Superior temporal gyrus (tissue), 1 donor: ENCODE data around the gene PPP1R10.

Source experiments
- DNase-seq: peaks from one replicate; pipeline ENCODE4 v3.0.0-alpha.2; 2016; ENCODE audit errors: extremely low spot score

PPP1R10 gene

DNA sequence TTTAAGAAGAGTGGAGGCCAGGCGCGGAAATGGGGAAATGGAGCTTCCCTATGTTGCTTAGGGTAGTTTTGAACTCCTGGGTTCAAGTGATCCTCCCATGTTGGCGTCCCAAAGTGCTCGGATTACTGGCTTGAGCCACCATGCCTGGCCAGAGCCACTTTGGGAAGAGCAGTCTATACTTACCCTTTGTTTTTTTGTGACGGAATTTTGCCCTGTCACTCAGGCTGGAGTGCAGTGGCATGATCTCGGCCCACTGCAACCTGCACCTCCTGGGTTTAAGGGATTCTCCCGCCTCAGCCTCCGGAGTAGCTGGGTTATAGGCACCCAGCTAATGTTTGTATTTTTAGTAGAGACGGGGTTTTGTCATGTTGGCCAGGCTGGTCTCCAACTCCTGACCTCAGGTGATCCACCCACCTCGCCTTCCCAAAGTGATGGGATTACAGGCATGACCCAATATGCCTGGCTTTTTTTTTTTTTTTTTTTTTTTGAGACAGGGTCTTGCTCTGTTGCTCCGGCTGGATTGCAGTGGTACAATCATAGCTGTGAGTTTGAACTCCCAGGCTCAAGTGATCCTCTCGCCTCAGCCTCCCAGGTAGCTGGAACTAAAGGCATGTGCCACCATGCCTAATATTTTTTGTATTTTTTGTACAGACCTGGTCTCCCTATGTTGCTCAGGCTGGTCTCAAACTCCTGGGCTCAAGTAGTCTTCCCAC lies 18.0 kb downstream of the PPP1R10 start:
- DNase-seq: no peak

DNA sequence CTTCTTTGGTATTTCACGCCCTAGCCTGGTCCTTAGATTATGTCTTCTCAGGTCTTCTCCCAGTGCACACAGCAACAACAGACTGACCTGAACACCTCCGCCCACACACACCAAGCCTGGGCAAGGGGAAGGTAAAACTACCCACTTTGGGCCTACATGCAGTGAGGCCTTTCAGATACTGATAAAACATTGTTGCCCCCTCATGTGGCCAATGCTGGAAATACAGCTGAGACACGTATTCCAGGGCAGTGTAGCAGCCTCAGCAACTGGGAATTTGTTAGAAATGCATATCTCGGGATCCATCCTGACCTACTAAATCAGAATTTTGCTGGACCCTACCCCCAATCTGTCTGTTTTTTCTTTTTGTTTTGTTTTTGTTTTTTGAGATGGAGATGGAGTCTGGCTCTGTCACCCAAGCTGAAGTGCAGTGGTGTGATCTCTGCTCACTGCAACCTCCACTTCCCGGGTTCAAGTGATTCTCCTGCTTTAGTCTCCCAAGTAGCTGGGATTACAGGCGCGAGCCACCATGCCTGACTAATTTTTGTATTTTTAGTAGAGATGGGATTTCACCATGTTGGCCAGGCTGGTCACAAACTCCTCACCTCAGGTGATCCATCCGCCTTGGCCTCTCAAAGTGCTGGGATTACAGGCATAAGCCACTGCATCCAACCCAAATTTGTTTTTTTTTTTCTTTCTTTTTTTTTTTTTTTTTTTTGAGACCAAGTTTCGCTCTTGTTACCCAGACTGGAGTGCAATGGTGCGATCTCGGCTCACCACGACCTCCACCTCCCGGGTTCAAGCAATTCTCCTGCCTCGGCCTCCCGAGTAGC lies 19.5 kb downstream of the PPP1R10 start:
- peak; percentile 86 for DNase-seq

DNA sequence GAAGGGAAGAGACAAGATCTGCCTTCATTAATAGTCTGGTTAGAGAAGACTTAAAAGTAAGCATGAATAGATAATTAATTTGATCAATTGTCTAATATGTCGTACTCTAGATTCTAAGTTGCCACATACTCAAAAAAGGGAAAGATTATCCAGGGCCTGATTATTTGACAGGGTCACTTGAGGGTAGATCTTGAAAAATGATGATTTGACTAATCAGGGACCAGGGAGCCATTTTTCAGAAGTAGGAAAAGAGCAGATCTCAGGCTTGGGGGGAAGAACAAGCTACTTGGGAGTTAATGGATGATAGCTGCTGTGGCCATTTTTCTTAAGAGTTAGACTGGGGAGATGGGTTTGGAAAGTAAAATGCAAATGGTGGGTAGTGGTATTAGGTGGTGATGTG lies 24.8 kb downstream of the PPP1R10 start:
- no peak for DNase-seq

DNA sequence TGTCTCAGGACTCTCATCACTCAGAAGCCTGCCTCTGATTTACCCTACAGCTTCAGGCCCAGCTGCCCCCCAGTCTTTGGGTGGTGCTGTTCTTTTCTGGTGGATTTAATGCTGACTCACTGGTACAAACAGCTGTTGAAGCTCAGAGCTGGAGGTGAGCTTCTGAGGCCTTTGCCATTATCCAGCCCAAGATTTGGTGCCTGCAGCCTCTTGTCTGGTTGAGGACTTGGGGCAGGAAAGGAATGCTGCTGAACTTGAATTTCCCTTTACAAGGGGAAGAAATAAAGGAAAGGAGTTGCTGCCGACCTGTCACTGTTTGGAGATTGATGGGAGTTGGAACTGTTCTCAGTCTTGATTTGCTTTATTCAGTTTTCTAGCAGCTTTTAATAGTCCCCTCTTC lies 26.0 kb downstream of the PPP1R10 start:
- DNase-seq: no peak

DNA sequence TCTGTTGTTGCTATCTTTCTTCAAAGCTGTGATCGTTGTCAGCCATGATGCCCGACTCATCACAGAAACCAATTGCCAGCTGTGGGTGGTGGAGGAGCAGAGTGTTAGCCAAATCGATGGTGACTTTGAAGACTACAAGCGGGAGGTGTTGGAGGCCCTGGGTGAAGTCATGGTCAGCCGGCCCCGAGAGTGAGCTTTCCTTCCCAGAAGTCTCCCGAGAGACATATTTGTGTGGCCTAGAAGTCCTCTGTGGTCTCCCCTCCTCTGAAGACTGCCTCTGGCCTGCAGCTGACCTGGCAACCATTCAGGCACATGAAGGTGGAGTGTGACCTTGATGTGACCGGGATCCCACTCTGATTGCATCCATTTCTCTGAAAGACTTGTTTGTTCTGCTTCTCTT lies 26.5 kb downstream of the PPP1R10 start:
- no peak for DNase-seq

DNA sequence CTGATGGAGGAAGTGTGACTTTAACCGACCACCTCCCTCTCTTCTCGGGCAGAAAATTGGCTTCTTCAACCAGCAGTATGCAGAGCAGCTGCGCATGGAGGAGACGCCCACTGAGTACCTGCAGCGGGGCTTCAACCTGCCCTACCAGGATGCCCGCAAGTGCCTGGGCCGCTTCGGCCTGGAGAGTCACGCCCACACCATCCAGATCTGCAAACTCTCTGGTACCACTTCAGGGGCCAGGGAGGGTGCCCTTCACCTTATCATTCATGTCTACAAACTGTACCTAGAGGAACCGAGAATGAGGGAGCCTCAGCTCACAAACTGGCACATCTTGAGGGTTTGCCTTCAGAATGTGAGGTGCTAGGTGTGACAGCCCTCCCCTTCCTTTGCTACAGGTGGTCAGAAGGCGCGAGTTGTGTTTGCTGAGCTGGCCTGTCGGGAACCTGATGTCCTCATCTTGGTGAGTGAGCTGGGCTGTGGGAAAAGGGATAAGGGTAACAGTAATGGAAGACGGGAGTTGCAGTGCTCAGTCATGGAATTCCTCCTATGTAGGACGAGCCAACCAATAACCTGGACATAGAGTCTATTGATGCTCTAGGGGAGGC lies 27.2 kb downstream of the PPP1R10 start:
- DNase-seq: no peak

DNA sequence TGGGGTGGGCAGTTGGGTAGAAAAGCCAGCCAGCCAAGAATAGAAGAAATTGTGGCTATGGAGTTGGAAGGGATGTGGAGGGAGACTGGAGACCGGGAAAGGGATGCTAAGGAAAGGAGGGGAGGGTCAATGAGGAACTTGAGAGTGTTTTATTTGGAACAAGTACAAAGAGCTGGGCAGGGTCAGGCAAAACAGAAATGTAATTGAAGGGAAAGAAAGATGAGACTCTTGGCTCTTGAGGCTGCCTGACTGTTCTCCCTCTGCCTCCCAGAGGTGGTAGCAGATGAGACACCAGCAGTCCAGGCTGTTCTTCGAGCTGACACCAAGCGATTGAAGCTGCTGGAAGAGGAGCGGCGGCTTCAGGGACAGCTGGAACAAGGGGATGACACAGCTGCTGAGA lies 33.1 kb downstream of the PPP1R10 start:
- DNase-seq: no peak

DNA sequence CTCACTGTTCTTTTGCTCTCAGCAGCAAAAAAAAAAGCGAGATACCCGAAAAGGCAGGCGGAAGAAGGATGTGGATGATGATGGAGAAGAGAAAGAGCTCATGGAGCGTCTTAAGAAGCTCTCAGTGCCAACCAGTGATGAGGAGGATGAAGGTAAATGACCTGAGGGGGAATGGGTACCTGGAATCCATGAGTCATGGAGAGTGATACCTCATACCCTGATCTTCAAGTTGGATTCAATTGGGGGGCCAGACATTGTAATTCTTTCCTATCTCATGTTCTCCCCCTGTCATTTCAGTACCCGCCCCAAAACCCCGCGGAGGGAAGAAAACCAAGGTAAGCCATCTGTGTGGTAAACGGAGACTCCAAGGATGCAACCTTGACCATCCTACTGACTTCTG lies 39.0 kb downstream of the PPP1R10 start:
- no peak for DNase-seq

DNA sequence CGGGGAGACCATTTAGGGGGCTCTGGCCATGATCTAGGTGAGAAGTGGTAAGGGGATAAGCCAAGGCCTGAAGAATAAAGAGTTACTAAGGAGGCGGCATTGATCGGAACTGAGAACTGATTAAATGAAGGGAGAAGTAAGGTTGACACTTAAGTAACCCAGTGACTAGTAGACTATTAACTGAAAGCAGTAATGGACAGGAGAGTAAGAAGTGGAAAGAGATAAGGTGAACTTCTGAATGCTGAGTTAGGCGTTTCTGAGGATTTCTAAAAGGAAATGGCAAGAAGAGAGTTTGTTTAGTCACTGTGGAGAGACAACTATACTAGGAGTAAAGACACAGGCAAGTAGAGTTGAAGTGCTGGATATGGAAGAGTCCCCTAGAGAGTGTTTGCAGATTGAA lies 43.9 kb downstream of the PPP1R10 start:
- DNase-seq: no peak

DNA sequence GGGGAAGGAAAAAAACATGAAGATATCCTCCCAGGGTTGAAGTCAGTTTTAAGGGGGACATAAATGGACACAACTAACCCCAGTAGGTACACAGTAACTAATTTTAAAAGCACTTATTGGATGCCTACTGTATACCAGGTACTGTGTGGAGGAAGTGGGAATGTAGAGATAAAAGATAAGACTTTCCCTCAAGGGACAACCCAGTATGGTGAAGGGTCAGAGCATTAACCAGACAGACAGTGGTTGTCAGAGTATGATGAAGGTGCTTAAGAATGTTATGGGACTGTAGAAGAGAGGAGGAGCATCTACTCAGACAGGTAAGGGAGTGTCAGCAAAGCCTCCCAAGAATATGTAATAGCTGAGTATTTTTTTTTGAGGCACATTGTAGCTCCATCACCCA lies 44.9 kb downstream of the PPP1R10 start:
- DNase-seq: no peak

DNA sequence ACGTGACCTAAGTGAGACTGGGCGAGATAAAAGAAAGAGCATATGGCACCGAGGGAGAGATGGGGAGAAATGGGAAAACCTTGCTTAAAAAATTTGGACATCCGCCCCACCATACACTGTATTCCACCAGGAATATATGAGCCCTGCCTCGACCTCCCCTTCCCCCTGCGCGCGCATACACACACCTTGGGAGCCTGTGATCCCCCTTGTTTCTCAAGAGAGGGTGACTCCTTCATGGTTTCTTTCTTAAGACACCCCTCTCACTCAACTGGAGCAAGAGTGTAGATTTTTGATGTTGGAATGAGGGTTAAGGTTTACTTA lies 45.3 kb downstream of the PPP1R10 start:
- no peak for DNase-seq

DNA sequence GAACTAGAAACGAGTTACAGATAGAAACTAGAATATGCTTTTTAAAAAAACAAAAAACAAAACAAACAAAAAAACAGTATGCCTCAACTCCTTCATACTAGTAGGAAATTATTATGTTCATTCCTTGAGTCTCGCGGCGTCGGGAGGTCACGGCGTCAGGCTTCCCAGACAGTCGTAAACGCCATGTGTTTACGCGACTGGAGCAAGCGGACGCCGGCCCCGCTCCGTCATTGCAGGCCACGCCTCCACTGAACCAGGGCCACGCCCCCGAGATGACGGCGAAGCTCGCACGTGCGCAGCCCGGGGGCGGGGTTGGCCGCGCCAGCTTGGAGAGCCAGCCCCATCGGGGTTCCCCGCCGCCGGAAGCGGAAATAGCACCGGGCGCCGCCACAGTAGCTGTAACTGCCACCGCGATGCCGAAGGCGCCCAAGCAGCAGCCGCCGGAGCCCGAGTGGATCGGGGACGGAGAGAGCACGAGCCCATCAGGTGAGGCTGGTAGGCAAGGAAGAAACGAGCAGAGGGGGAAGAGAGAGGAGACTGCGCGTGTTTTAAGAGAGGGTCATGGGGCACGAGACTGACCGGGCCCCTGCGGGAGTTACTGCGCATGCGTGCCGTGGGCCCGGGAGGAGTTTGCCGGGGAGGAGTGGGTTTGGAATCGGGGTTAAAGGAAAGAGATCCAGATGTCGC lies 45.8 kb downstream of the PPP1R10 start, which contains the start of gene ABCF1:
ABCF1 (plus strand) TSS at position 368 of the 687 bp plus-strand sequence; CDS start at position 414, 46 bp downstream.
- DNase-seq: peak; percentile 97

DNA sequence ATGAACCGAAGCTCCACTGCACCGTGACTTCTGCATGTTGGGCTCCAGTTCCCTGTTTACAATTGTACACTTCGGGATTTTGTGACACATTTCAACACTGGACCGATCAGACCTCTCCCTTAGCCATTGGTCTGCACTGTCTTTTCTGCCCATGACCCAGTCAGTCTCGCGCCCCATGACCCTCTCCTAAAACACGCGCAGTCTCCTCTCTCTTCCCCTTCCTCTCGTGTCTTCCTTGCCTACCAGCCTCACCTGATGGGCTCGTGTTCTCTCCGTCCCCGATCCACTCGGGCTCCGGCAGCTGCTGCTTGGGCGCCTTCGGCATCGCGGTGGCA lies 46.3 kb downstream of the PPP1R10 start:
- no peak for DNase-seq

DNA sequence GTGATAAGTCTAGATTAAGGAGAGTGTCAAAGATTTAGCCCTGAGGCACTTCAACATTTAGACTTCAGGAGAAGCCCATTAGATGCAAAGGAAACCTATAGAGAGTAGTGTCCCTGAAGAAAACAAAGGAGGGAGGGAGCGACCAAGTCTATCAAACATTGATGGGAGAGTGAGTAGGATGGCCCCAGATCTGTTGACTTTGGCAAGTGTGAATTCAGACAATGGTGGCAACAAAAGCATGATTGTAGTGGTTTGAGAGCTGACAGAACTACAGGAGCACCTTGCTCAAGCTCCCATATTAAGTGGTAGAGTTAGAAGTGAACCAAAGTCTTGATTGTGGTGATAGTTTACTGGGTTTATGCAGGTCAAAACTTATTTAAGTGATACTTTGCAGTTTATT lies 46.8 kb downstream of the PPP1R10 start:
- DNase-seq: peak; percentile 11

DNA sequence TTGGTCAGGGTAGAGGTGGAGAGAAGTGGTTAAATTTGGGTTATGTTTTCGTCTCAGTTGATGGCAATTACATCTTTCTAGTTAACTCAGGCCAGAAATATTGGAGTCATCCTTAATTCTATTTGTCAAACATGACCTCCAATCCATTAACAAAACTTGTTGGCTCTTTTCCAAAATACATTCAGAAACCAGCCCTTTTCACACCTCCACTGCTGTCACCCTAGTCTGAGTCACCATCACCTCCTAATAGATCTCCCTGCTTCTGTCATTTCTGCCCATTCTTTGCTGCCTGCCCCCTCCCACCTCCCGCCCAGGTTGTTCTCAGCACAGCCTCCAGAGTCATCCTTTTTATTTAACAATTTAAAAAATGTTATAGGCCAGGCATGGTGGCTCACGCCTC lies 48.8 kb downstream of the PPP1R10 start:
- DNase-seq: no peak

DNA sequence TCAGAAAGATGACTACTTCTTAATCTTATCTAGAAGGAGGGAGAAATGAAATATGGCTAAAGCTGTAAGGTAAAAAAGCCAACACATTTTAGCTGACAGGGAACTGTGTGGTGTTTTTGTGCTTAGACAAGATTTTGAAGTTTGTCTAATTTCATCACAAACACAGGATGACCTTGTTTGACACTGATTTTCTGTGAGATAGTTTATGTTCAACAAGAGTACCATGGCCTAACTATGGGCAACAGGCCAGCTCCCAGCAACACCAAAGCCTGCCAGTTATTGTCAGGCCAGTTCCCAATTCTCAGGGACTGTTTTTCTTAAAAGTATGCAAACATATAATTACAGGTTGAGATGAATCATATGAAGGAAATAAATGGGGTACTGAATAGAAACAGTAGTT lies 51.3 kb downstream of the PPP1R10 start:
- DNase-seq: no peak

DNA sequence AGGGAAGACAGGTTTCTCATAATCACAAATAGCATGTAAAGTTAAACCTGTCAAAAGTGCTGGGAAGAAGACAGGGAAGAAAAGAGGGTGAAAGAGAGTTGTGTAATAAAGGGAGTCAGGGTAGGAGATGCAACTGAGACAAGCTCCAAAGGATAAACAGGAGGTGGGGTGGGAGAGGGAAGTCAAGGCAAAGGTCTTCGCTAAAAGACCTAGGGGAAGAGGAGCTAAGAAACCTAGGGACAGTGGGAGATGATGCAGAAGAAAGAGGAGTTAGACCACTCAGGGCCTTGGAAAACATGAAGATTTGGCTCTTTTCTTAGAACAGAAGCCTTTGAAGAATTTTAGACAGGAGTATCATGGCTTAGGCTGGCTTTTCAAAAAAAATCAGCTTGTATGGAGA lies 52.9 kb downstream of the PPP1R10 start:
- DNase-seq: no peak

DNA sequence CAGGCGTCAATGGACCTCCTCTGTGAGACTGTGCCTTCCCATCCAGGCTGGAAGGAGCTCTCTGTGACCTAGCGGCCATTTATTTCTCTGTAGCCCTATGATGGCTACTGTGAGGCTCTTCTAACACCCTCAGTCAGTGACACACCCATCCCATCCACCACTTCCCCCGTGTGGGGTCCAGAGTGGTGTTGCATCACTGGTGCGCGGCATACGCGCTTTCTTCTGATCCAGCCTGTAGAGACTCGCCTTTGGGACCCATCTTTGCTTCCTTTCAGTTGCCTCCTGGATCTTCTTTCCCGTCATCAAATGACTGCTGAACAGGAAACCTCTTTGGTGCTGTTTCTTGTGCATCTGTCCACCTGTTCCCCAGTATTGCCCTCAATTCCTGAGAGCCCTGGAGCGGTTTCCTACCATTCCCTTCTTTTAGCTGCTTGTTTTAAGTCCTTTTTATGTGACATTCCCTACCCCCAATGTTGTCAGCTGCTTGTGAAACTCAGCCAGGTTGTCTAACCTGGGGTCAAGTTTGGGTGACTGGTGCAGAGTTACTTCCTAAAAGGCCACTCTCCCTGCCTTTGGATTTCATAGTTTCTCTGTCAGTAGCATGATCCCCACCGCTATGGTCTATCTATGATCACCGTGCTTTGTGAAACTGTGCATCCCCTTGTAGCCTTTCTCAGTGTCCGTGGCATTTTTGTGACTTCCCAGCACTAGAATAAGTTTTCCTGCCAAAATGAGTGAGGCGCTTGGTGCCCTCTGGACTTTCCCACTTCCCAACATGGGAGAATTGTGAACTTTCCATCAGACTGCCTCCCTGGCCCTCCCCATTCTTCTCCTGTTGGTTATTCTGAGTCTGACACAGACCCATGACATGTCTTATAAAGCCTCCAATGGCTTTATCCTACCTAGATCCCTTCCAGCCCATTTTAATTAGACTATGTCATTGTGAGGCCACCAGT lies 54.3 kb downstream of the PPP1R10 start:
- no peak for DNase-seq

DNA sequence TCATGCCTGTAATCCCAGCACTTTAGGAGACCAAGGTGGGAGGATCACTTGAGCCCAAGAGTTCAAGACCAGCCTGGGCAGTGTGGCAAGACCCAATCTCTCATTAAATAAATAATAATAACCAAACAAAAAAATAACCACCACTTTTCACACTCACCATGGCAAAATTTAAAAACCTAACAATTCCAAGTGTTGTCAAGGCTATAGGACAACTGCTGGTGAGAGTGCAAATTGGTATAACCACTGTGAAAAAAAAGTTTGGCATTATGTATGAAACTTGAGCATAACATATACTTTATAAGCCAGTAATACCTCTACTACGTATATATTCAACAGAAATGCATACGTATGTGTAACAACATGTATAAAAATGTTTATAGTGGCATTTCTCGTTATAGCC lies 56.1 kb downstream of the PPP1R10 start:
- no peak for DNase-seq

DNA sequence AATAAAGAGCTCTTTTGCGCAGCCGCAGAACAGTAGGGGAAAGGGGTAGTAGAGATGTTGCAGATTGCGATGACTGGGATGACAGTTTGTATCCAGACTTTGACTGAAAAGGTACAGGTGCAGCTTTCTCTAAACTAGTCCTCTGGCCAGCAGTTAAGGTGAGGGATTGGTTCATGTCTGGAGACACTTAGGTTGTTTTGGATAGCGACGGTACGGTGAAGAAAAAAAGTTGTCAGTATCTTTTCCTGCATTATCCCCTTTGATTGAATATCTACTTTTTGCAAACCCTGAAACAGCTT lies 59.4 kb downstream of the PPP1R10 start:
- no peak for DNase-seq

DNA sequence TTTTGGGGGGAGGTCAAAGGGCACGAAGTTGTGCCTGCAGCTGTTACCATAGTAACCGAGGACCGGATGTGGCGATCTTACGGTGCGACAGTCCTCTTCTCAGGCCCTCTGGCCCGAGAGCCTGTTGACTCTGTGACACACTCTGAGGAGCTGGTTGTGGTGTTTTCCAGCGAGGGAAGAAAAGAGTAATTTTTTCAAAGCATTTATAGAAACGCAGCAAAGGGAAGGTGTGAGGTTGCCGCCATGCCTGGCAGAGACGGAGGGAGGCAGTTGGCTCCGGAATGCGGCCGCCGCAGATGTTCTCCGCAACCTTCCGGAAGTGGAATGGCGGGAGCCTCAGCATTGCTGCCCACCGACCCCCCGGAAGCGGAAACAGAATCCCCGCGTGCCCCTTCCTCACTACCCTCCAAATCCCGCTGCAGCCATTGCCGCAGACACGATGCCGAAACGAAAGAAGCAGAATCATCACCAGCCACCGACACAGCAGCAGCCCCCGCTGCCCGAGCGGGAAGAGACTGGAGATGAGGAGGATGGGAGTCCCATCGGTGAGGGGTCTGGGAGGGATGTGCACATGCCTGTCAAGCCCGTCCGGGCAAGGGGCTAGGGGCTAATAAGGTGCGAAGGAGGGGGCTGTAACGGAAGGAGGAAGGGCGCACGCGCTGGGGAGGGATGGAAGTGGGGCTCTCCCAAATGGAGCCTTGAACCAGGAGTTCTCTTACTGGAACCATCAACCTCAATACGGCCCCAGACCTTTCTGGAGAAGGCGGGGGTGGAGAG lies 59.9 kb downstream of the PPP1R10 start, which contains the start of gene PRR3:
PRR3 (plus strand) TSS at position 390 of the 777 bp plus-strand sequence; CDS start at position 440, 50 bp downstream.
- peak; percentile 99 for DNase-seq
